Loucy (cell line): ENCODE data around the gene MYOZ3.

Source experiments
- H2AFZ ChIP-seq: fragments of 200-600 bp; sonication (generic); 2 replicates; pipeline ENCODE4 v1.6.0; 2016; ENCODE audit warnings: antibody characterized with exemption, mild to moderate bottlenecking, low read length, moderate library complexity
- H3F3A ChIP-seq: fragments of 200-600 bp; 2 replicates; pipeline ENCODE4 v1.6.0; 2016; ENCODE audit warnings: antibody characterized with exemption, low read depth, mild to moderate bottlenecking
- H3K27me3 ChIP-seq: fragments of 200-600 bp; sonication (generic); 2 replicates; pipeline ENCODE4 v1.6.1; 2014; ENCODE audit warnings: low read length, mild to moderate bottlenecking; ENCODE audit not compliant: insufficient read depth, poor library complexity, severe bottlenecking
- H3K36me3 ChIP-seq: fragments of 200-600 bp; sonication (generic); 2 replicates; pipeline ENCODE4 v1.6.1; 2016; ENCODE audit warnings: low read length; ENCODE audit not compliant: insufficient read depth
- H3K4me1 ChIP-seq: fragments of 200-600 bp; sonication (generic); 2 replicates; pipeline ENCODE4 v1.5.1; 2014; ENCODE audit warnings: low read length, mild to moderate bottlenecking; ENCODE audit not compliant: insufficient read depth, poor library complexity, severe bottlenecking
- H3K4me2 ChIP-seq: fragments of 200-600 bp; sonication (generic); 2 replicates; pipeline ENCODE4 v1.6.0; 2014; ENCODE audit warnings: antibody characterized with exemption, low read length, low read depth, mild to moderate bottlenecking; ENCODE audit not compliant: poor library complexity, severe bottlenecking
- H3K4me3 ChIP-seq: fragments of 200-600 bp; sonication (generic); 2 replicates; pipeline ENCODE4 v1.5.1; 2014; ENCODE audit warnings: low read length, mild to moderate bottlenecking, mixed read lengths; ENCODE audit not compliant: poor library complexity, severe bottlenecking
- H3K79me2 ChIP-seq: fragments of 200-600 bp; sonication (generic); 2 replicates; pipeline ENCODE4 v1.6.1; 2014; ENCODE audit warnings: low read length; ENCODE audit not compliant: insufficient read depth
- H3K9ac ChIP-seq: fragments of 200-600 bp; sonication (generic); 2 replicates; pipeline ENCODE4 v1.6.0; 2014; ENCODE audit warnings: mild to moderate bottlenecking, low read depth, low read length, moderate library complexity; ENCODE audit not compliant: poor library complexity, severe bottlenecking
- H3K9me2 ChIP-seq: fragments of 200-600 bp; sonication (generic); replicated peaks from 2 replicates; pipeline ENCODE4 v1.6.1; 2016; ENCODE audit warnings: low read depth, low read length, mixed read lengths
- H3K9me3 ChIP-seq: fragments of 200-600 bp; sonication (generic); 2 replicates; pipeline ENCODE4 v1.6.1; 2014; ENCODE audit warnings: mild to moderate bottlenecking, antibody characterized with exemption, low read length, low read depth; ENCODE audit not compliant: insufficient read depth
- H4K20me1 ChIP-seq: fragments of 200-600 bp; sonication (generic); 2 replicates; pipeline ENCODE4 v1.6.0; 2014; ENCODE audit warnings: antibody characterized with exemption, low read length, mild to moderate bottlenecking; ENCODE audit not compliant: insufficient read depth, poor library complexity, severe bottlenecking
- EZH2phosphoT487 ChIP-seq: fragments of 200-600 bp; IDR thresholded peaks from 2 replicates; pipeline ENCODE4 v1.6.1; 2018; ENCODE audit warnings: antibody characterized with exemption, mild to moderate bottlenecking, moderate library complexity, borderline replicate concordance
- TF ChIP-seq, protein P1 (sequence below): fragments of 200-600 bp; sonication (generic); conservative IDR thresholded peaks from 2 replicates; pipeline ENCODE4 v1.5.1; 2014; ENCODE audit warnings: mild to moderate bottlenecking, antibody characterized with exemption, low read length

Gene MYOZ3

DNA sequence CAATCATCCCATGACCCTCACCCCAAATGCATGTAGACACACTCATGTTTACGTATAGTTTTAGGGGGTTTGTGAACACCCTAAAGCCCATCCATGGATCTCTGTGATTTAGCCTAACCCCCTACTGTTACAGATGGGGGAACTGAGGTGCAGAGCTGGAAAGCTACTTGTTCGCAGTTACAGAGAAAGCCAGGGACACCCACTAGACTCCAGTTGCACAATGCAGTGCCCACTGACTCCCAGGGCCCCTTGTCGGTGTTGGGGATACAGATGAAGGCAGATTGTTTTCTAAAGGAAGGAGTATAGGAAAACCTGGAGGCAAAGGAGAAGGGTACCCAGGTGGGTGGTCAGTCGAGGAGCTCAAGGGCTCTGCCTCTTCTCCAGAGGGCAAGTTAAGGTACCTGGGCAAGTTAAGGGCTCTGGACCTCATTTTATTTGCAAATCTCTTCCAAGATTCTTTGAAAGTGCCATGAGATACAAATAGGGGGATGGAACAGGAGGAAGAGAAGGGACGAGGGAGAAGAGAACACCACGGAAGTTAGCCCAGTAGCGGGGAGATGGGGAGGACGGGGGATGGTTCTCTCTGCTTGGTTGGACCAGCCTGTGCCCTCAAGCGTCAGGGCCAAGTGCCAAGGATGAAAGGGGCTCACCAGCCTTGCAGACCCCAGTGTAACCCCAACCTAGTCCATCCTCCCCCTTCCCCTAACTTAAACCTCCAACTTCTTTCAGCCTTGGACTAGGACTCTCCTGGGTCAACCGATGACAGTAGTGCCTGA, 958 bp downstream of the MYOZ3 start:
- Histone ChIP-seq H2AFZ (no peak overlapping the region), H3K4me2 (no peak overlapping the region)

DNA sequence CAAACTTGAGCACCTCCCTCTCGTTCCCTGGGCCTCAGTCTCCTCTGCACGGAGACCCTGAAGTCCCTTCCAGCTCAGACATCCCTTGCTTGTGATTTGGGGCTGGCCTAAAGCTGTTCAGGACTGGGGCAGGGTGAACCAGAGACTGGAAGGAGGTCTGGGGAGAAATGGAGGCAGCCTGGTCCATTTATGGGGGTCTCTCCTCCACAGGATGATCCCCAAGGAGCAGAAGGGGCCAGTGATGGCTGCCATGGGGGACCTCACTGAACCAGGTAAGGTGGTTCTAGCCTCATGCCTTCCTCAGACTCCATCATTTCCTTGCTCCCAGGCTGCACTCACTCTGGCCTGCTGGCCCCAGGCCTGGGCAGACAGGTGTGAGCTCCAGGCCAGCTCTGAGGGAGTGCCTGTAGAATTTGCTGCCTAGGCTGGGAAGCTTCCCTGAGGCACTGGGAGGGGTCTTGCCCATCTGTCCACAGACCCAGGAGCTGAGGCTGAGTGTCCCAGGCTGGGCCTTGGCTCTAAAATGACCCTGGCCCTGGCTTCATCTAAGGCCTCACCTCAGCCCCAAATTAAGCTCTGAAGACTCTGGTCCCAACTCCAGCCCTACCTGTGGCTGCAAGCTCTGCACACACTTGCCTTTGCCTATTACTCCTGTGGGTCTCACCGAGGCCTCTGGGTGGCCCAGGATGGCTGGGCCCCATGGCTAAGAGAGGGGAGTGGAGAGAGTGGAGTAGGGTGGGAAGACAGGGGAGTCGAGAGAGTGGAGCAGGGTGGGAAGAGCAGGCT, 1.9 kb downstream of the MYOZ3 start:
- no peaks in the 10 kb centered on the region for H3K4me1 ChIP-seq
- no peaks in the 10 kb centered on the region for H4K20me1 ChIP-seq
- H3K4me2 ChIP-seq: no peak overlapping the region
- H3K27me3 ChIP-seq: no peaks in the 10 kb centered on the region
- H3F3A ChIP-seq: no peaks in the 10 kb centered on the region
- H3K36me3 ChIP-seq: no peaks in the 10 kb centered on the region
- no peaks in the 10 kb centered on the region for H3K9me3 ChIP-seq
- H3K79me2 ChIP-seq: no peaks in the 10 kb centered on the region
- H3K4me3 ChIP-seq: no peak overlapping the region
- TF ChIP-seq, protein P1, sequence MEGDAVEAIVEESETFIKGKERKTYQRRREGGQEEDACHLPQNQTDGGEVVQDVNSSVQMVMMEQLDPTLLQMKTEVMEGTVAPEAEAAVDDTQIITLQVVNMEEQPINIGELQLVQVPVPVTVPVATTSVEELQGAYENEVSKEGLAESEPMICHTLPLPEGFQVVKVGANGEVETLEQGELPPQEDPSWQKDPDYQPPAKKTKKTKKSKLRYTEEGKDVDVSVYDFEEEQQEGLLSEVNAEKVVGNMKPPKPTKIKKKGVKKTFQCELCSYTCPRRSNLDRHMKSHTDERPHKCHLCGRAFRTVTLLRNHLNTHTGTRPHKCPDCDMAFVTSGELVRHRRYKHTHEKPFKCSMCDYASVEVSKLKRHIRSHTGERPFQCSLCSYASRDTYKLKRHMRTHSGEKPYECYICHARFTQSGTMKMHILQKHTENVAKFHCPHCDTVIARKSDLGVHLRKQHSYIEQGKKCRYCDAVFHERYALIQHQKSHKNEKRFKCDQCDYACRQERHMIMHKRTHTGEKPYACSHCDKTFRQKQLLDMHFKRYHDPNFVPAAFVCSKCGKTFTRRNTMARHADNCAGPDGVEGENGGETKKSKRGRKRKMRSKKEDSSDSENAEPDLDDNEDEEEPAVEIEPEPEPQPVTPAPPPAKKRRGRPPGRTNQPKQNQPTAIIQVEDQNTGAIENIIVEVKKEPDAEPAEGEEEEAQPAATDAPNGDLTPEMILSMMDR: no peak
- no peak for TF ChIP-seq EZH2phosphoT487
- no peaks in the 10 kb centered on the region for H3K9me2 ChIP-seq
- H2AFZ ChIP-seq: no peak overlapping the region
- no peak overlapping the region for H3K9ac ChIP-seq

More for the DNA sequence above, 958 bp downstream of the MYOZ3 start:
- H3K9me2 ChIP-seq: no peaks in the 10 kb centered on the region
- no peaks in the 10 kb centered on the region for H4K20me1 ChIP-seq
- peaks cover 5% of the 10 kb centered on the region for H3K4me1 ChIP-seq
- no peak overlapping the region for H3K9ac ChIP-seq
- no peaks in the 10 kb centered on the region for H3K9me3 ChIP-seq
- no peak overlapping the region for H3K4me3 ChIP-seq
- no peaks in the 10 kb centered on the region for H3K36me3 ChIP-seq
- no peaks in the 10 kb centered on the region for H3F3A ChIP-seq
- H3K79me2 ChIP-seq: no peaks in the 10 kb centered on the region
- TF ChIP-seq, protein P1: no peak
- TF ChIP-seq EZH2phosphoT487: no peak
- H3K27me3 ChIP-seq: no peaks in the 10 kb centered on the region

DNA sequence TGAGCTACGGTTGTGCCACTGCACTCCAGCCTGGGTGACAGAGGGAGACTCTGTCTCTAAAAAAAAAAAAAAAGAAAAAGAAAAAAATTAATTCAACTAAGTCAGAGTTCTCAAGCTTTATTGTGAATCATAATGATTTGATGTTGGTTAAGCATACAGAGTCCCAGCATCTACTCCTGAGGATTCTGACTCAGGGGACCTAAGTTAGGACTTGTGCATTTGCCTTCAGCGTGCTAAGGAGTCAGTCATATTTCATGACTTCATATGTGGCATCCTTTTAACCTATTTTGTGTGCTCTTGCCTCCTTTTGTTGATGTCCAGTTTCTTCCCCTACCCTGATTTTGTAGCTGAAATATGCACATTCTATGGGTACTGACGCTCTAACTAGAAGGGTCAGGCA, 2.9 kb downstream of the MYOZ3 start:
- Histone ChIP-seq H3K4me2 (no peak overlapping the region), H3K79me2 (no peaks in the 10 kb centered on the region), H3K9ac (no peak overlapping the region), H3K4me3 (no peak overlapping the region), H3F3A (no peaks in the 10 kb centered on the region; the same call in 1 of the 2 replicates), H2AFZ (no peak overlapping the region), H4K20me1 (no peaks in the 10 kb centered on the region), H3K9me2 (no peaks in the 10 kb centered on the region), H3K4me1 (no peaks in the 10 kb centered on the region), H3K27me3 (no peaks in the 10 kb centered on the region), H3K36me3 (no peaks in the 10 kb centered on the region), H3K9me3 (no peaks in the 10 kb centered on the region)
- TF ChIP-seq, protein P1: no peak
- TF ChIP-seq EZH2phosphoT487: no peak
